Measurements from ENCODE around the gene MSI2.
A peak's percentile ranks its signal among the peaks of the same experiment; 100 is the strongest.
"Not testable (repeated sequence)": the region's sequence is repeated elsewhere in the genome, so short reads cannot be mapped to it uniquely, and the experiment has no call there.

The MSI2 gene

GRCh38 chr17:57213180-57213825 is 43.0 kb upstream of the MSI2 start:
- H3K4me3 ChIP-seq (ENCODE audit: low read depth, low read length): no peak overlapping the region
- no peak for DNase-seq (ENCODE audit: low read depth)
- no peak for TF ChIP-seq CTCF (conservative IDR thresholded peaks at IDR 0.05; ENCODE audit: low read depth, low read length)

- H3K4me3 ChIP-seq (ENCODE audit: low read depth, low read length): no peak overlapping the region
- no peak for TF ChIP-seq CTCF (conservative IDR thresholded peaks at IDR 0.05; ENCODE audit: low read depth, low read length)
- peak; percentile 26 for DNase-seq (ENCODE audit: low read depth)
Measured at GRCh38 chr17:57215317-57215716, 41.0 kb upstream of the MSI2 start.

- no peak overlapping the region for H3K4me3 ChIP-seq (ENCODE audit: low read depth, low read length)
- no peak for TF ChIP-seq CTCF (conservative IDR thresholded peaks at IDR 0.05; ENCODE audit: low read depth, low read length)
- DNase-seq (ENCODE audit: low read depth): no peak
Measured at GRCh38 chr17:57221366-57222350, 34.7 kb upstream of the MSI2 start.

- not testable (repeated sequence) for H3K4me3 ChIP-seq (ENCODE audit: low read depth, low read length); DNase-seq (ENCODE audit: low read depth)
Measured at GRCh38 chr17:57222422-57222821, 33.9 kb upstream of the MSI2 start.

- DNase-seq (ENCODE audit: low read depth): no peak
- H3K4me3 ChIP-seq (ENCODE audit: low read depth, low read length): no peak overlapping the region
- no peak for TF ChIP-seq CTCF (conservative IDR thresholded peaks at IDR 0.05; ENCODE audit: low read depth, low read length)
Measured at GRCh38 chr17:57225127-57225526, 31.2 kb upstream of the MSI2 start.

- no peak for DNase-seq (ENCODE audit: low read depth)
- no peak for TF ChIP-seq CTCF (conservative IDR thresholded peaks at IDR 0.05; ENCODE audit: low read depth, low read length)
- no peak overlapping the region for H3K4me3 ChIP-seq (ENCODE audit: low read depth, low read length)
Measured at GRCh38 chr17:57226793-57227192, 29.5 kb upstream of the MSI2 start.

- no peak for DNase-seq (ENCODE audit: low read depth)
- no peak for TF ChIP-seq CTCF (conservative IDR thresholded peaks at IDR 0.05; ENCODE audit: low read depth, low read length)
- no peak overlapping the region for H3K4me3 ChIP-seq (ENCODE audit: low read depth, low read length)
Measured at GRCh38 chr17:57228911-57229310, 27.4 kb upstream of the MSI2 start.

Measured in choroid plexus epithelial cell (primary cell).